GM21825 (cell line): ENCODE results near the gene CTBP2.

ENCODE experiments used
- ATAC-seq: cut with Tn5 transposase; IDR thresholded peaks from one replicate; pipeline ENCODE4 v1.9.1; 2021; ENCODE audit warnings: mild to moderate bottlenecking, moderate library complexity; ENCODE audit not compliant: unreplicated experiment

Gene CTBP2

DNA sequence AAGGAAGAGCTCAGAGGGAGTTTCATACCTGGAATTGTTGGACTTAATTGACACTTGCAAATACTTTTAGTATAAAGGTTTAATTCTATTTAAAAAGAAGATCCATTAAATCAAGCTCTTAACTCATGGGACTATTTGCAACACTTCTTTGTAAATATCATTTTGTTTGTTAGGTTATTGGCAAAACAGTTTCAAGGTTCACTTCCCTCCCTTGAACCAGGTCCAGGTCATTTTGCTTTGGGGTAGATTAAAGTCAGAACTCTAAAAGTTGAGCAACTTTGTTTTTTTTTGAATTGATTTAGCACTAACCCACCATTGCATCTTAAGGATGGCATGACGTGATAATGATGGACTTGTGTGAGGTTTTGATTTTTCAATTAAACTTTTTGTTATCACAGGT, 172.6 kb downstream of the CTBP2 start:
- ATAC-seq, result no peak

DNA sequence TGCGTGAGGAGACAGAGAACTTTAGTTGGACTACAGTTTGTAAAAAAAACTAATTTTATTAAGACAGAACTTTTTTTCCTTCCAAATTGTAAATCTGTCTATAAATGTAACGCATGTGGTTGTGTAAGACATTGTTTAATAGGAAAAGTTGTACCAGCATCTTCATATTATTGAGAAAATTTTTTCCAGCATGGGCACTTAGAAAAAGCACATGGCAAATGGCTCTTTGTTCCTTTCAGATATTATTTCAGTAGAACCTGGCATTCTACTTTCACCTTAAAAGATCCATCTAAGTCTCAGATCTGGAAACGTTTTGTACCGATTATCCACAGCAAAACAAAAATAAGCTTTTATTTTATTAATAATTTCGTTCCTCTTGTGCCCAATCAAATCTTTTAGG, 175.2 kb downstream of the CTBP2 start:
- ATAC-seq, result no peak

DNA sequence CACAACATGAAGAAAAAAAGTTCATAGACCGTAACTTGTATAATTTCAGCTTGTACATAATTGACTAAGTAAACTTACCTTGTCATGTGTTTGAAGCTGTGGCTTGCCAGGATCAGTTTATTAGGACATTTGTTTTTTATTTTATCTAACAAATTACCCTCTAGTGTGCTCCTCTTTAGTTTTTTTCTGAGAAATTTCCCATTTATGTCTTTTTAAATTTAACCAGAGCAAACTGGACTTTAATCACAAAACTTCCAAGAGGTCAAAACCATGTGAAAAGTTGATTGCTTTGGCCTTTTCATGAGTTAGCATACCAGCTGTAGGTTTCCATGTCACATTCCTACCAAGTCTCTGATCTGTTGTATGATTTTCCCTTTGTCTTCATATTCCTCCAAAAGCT, 176.0 kb downstream of the CTBP2 start:
- no peak for ATAC-seq

DNA sequence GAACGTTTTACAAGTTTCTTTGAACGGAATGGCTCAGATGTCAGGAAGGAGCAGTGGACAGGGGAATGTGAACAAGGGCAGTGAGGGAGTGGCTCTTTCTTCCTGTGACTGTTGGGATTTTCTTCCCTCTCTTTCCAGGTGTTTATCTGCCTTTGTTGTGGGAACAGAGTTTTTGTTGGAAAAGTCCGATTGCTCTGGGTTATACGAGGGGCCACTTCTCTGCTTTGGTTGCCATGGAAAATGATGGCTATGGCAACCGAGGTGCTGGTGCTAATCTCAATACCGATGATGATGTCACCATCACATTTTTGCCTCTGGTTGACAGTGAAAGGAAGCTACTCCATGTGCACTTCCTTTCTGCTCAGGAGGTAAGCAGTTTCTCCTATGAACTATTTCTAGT, 177.0 kb downstream of the CTBP2 start:
- ATAC-seq, result no peak

DNA sequence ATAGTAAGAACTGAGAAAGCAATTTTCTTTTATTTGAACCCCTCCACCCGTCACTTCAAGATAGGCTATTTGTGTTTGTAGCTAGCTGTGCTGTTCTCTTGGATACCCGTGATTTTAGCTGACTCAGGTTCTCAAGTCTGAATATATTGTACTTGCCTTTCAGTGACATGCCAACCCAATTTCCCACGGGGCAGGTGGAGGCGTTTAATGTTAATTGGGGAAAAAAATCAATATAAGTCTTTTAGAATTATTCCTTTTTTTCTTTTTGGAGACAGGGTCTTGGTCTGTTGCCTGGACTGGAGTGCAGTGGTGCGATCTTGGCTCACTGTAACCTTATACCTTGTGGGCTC, 182.0 kb downstream of the CTBP2 start:
- no peak for ATAC-seq

DNA sequence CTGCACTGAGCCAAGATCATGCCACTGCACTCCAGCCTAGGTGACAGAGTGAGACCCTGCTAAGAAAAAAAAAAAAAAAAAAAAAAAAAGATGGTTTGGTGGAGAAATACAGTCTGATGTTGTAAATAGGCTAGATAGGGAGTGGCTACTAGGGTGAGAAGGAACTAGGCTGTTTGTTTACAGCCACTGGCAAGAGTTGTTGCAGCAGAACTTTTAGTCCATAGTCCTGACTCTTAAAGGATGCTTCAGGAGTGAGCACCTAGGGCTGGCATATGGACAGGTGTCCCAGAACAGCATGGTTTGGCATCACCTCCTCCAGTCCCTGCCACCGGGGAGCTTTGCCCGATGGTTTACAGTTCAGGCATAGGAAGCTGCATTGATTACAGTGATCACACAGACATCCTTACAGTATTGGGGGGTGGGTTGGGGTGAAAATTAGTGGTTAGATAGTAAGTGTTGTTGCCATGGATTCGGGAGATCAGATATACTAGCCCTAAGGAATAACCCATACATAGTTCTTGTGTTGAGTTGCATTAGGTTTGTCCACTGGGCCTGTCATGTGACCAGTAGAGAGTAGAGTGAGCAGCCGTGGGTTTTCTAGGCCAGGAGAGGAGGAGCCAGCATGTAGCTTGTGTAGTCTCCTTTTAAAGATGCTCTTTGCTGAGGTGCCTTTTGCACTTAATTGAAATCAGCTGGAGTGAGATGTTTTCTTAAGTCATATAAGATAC, 182.6 kb downstream of the CTBP2 start:
- no peak for ATAC-seq

DNA sequence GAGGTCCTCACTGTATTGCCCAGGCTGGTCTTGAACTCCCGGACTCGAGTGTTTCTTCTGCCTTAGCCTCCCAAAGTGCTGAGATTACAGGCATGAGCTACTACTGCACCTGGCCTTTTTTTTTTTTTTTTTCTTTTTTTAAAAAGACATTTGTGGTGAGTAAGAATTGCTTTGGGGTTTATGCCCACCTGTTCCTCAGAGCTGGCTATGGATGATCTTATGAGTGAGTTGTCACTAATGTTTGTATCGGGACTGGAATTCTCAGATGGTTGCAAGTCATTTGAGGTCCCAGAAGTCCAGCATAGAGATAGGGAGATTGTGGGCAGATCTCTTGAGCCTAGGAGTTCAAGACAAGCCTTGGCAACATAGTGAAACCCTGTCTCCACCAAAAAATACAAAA, 183.2 kb downstream of the CTBP2 start:
- ATAC-seq, result no peak

DNA sequence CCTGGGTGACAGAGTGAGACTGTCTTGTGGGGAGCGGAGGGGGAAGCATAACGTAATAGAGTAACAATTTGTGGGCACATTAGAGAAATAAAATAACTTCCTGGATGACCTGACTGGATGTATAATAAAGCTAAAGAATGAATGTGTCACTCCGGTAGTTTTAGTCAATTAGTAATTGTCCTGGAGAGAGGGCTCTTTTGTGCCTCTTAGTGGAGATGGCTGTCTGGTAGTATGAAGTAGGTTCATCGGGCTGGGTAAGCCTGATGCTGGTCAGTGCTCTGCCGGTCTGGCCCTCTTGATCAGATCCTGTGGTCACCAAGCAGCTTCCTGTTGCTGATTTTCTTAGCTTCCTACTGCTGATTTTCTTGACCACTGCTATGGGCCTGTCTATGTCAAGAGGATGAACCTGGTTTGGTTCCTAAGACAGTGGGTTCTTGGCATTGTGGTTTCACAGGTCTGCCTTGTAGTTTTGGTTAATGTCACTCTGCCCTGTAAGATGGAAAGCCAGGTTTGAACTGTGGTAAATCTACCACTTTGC, 184.3 kb downstream of the CTBP2 start:
- ATAC-seq, result no peak

DNA sequence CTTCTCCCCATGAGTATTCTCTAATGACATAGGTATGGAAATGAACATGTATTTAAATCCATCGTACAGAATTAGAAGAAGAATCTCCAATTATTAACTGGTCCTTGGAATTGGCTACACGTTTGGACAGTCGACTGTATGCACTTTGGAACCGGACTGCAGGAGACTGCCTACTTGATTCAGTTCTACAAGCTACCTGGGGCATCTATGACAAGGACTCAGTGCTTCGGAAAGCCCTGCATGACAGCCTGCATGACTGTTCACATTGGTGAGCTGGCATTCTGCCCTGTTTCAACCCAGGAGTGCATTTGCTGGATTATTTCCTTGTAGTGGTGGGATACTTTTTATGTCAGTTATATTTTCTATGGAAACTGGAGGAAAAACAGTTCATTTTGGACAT, 186.2 kb downstream of the CTBP2 start:
- no peak for ATAC-seq

DNA sequence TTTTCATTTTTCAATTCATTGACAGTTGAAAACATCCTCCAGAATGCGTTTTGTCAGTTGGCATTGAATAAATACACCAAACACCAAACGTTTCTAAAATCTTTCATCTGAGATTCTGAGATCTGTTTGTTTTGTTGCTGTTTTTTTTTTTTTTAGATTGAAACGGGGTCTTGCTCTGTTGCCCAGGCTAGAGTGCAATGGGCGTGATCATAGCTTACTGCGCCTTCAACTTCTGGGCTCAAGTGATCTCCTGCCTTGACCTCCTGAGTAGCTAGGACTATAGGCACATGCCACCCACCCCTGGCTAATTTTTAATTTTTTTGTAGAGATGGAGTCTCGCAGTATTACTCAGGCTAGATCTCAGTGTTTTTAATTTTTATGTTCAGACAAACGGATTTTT, 187.7 kb downstream of the CTBP2 start:
- no peak for ATAC-seq

DNA sequence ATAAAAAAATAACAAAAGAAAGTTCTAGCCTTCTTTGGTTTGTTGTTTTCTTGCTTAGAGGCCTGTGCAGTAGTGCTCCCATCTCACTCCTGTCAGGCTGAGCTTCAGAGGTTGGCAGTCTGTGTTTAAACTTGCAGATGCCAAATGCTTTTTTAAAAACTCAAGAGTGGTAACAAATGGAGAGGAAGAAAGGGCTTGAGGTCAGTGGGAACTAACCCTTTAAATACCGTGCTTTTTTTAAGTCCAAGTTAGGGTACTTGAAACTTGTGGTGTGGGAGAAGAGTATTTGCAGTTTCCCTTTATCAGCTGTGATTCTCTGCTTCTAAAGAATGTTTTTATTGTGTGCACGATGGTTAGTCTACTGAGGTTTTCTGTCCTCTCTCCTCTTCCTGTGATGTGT, 189.1 kb downstream of the CTBP2 start:
- peak; percentile 52 for ATAC-seq

DNA sequence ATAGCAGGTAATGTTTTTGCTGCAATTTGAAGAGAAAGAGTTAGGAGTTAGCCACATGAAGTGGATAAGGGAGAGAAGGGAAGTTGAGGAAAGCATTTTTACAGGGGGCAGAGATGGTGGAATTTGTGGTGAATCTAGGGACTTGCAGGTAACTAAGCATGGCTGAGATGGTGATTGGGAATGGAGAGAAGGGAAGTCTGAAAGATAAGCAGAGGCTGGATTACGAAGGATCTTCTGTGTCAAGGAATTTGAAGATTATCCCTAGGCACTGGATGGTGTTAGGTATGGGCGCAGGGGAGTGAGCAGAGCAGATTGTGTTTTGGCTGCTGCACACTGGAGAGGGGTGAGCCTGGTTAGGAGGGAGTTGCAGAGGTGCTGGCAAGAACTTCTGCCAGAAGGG, 193.1 kb downstream of the CTBP2 start:
- ATAC-seq, result no peak

DNA sequence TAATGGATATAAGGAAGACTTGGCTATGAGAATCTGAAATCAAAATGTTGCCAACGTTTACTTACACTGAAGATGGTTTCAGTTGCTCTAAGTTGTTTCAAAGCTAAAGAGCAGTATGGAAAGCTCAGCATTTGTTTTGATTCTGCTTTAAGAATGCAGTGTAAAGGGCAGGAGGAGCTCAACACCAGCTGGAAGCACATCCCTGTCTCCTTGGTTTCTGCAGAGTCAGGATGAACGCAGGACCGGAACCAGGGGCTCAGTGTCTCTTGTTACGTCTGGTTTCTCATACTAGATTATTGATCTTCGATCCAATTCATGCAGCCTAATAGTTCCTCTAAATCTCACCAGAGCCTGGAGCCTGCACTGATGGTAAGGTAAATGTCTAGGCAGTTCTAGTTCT, 194.4 kb downstream of the CTBP2 start:
- ATAC-seq, result no peak

DNA sequence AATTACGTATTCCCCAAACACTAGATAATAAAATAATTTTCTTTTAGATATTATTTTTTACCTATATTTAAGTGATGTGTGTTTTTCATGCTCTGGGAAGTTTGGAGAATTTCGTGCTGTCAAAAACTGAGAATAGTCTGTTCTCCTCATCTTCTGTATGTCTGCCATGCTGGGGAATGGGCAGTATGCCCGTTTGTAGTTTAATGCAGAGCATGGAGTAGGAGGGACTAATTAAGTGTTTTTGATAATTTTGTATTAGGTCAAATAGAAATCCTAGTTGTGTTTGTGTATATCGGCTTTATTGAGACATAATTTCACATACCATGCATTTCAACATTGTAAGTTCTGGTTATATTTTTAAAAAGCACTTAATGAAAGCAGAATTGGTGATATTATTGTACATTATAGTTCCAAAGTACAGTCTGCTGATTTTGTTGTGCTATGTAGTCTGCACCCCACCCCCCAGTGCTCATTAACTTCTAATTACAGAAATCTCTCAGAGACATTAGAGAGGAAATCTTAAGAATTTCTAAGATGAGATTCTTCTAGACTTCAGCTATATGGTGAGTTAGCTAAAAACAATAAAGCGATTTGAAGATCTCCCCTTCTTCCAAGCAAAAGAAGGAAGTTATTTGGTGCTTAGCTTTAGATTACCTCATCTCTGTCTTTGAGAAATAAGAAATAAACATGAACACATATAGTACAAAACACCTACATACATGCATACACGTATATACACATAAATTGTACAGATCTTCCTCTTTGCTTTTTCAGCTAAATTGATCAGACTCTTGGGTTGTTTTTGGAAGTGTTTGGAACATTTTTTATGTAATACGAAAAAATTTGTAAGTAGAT, 196.3 kb downstream of the CTBP2 start:
- ATAC-seq, result no peak

DNA sequence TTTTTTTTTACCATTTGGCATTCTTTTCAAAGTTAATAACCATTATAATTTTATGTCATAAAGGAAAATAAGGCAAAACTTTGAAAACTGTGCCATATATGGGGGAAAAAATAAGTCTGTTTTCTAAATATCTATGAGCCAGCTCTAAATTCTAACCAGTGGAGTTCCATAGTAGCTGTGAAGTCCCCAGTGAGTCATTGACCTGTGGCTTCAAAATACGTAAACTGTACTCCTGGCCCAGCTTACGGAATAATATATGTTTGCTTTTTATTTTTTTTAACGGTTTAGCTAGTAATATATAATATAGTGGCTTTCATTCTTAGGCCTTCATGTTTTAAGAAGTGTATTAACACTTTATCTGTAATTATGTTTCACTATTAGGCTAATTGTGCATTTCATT, 197.9 kb downstream of the CTBP2 start:
- no peak for ATAC-seq

DNA sequence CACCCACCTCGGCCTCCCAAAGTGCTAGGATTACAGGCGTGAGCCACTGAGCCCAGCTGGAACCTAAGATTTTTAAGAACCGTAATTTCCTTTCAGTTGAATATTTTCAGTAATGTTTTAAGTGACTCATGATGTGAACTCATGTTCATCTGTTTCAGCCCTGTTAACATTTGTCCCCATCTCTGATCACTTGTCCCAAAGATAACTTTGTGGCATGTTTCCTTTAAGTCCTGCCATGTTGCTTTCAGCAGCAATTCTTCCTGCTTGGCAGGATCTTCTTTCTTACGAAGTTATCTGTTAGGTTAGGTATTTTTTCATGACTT, 199.2 kb downstream of the CTBP2 start:
- no peak for ATAC-seq

DNA sequence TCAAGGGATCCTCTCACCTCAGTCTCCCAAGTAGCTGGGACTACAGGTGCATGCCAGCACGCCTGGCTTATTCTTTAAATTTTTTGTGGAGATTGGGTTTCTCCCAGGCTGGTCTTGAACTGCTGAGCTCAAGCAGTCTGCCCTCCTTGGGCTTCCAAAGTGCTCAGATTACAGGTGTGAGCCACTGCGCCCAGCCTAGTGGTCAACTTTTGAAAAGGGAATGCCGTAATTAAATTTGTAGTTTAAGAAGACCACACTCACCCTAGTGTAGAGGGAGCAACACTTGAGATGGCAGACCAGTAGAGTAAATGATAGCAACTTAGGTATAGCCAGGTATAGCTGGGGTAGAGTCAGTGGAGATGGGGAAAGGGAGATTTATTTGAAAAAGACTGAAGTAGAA, 200.8 kb downstream of the CTBP2 start:
- ATAC-seq, result no peak

DNA sequence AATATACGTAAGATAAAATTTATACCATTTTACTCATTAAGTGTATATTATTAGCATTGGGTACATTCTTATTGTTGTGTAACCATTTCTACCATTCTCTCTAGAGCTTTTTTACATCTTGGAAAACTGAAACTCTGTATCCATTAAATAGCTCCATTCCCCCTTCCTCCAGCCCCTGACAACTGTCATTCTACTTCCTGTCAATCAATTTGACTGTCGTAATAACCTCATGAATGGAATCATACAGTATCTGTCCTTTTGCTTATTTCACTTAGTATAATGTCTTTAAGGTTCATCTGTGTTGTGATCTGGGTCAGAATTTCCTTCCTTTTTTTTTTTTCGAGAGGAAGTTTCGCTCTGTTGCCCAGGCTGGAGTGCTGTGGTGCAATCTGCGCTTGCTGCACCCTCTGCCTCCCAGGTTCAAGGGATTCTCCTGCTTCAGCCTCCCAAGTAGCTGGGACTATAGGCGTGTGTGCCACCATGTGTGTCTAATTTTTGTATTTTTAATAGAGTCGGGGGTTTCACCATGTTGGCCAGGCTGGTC, 202.9 kb downstream of the CTBP2 start:
- no peak for ATAC-seq

DNA sequence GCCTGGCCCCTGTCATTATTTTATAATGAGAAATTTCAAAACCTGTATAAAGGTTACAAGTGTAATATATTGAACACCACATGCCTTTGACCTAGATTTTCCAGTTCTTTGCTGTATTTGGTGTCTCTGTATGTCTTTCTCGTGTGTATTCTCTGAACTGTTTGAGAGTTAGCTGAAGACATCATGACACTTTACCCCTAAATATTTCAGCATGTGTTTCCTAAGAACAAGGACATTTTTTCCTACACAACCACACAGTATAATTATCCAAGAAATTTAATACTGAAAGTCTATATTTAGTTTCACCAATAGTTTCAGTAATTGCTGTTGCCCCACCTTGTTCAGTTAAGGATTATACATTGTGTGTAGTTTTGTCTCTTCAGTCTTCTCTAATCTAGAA, 203.6 kb downstream of the CTBP2 start:
- ATAC-seq, result no peak

DNA sequence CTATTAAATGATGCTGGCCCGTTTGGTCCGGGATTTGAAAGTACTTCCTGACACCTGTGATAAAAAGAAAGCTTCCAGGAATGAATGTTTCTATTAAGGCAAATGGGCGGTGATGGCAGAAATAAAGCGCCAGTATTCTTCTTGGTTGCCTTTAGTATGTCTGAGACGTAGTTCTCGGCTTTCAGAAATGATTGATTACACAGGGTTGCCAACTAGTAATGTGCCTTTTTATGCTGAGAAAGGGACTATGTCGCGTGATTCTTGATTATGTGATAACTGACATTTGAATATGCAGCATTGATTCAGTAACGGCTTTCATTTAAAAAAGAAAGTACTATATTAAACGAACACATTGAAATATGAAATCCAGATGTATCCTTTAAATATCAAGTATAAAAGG, 204.5 kb downstream of the CTBP2 start:
- ATAC-seq, result no peak

DNA sequence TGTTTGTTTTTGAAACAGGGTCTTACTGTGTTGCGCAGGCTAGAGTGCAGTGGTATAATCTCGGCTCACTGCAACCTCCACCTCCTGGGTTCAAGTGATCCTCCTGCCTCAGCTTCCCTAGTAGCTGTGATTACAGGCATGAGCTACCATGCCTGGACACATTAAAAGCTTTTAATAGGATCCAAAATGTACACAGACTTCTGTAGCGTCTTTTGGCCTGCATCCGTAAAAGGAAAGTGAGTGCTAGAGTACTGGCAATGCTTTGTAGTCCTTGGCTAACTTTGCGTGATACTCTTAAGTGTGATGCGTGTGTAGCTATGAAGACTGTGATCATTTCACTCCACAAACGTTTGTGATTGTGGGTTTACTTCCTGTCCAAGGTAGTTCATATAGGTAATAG, 205.1 kb downstream of the CTBP2 start:
- no peak for ATAC-seq

DNA sequence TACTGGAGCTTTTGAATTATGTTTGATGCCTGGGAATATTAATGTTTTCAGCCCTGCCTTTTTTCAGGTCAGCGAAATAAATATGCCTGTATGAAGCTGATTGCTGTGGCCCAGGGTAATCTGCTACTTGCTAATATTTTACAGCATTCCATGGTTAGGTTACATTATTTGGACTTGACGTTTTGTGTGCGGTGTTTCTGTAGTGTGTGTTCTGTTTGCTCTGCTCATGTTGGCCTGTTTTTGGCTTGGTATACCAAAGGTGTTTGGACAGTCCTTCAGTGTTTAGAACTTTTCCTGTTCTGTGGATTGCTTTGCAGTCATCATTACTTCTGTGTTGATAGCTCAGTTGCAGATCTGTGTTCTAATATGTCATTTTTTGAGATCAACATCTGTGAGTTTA, 206.9 kb downstream of the CTBP2 start:
- no peak for ATAC-seq
